HG03139 (cell line): Measurements from ENCODE around the gene AGA.

Experiments used
- ATAC-seq: cut with Tn5 transposase; IDR thresholded peaks from one replicate; pipeline ENCODE4 v1.9.1; 2021; ENCODE audit not compliant: unreplicated experiment

The AGA gene

GRCh38 chr4:177447417-177448004 lies 5.3 kb upstream of the AGA start:
- ATAC-seq, result no peak

- no peak for ATAC-seq
Observed at GRCh38 chr4:177446586-177446985, 4.3 kb upstream of the AGA start.

GRCh38 chr4:177444911-177445736 lies 2.9 kb upstream of the AGA start:
- no peak for ATAC-seq

- ATAC-seq, result peak; percentile 30
Observed at GRCh38 chr4:177441061-177441802, 1.0 kb downstream of the AGA start.

GRCh38 chr4:177436456-177436855 lies 5.8 kb downstream of the AGA start:
- ATAC-seq, result no peak

GRCh38 chr4:177434667-177435066 lies 7.6 kb downstream of the AGA start:
- no peak for ATAC-seq

- no peak for ATAC-seq
Observed at GRCh38 chr4:177427192-177427591, 15.0 kb downstream of the AGA start.

GRCh38 chr4:177419434-177419833 lies 22.8 kb downstream of the AGA start:
- ATAC-seq, result no peak

GRCh38 chr4:177413656-177414055 lies 28.6 kb downstream of the AGA start:
- no peak for ATAC-seq

GRCh38 chr4:177413076-177413475 lies 29.2 kb downstream of the AGA start:
- ATAC-seq, result no peak

GRCh38 chr4:177411996-177412395 lies 30.2 kb downstream of the AGA start:
- no peak for ATAC-seq

GRCh38 chr4:177410566-177410965 lies 31.7 kb downstream of the AGA start:
- no peak for ATAC-seq

GRCh38 chr4:177408023-177408422 lies 34.2 kb downstream of the AGA start:
- ATAC-seq, result no peak

GRCh38 chr4:177405508-177405907 lies 36.7 kb downstream of the AGA start:
- ATAC-seq, result no peak

- no peak for ATAC-seq
Observed at GRCh38 chr4:177404986-177405385, 37.3 kb downstream of the AGA start.

GRCh38 chr4:177404342-177404741 lies 37.9 kb downstream of the AGA start:
- no peak for ATAC-seq

GRCh38 chr4:177403746-177404145 lies 38.5 kb downstream of the AGA start:
- ATAC-seq, result no peak

- no peak for ATAC-seq
Observed at GRCh38 chr4:177401658-177402273, 40.5 kb downstream of the AGA start.

GRCh38 chr4:177400030-177400429 lies 42.2 kb downstream of the AGA start:
- ATAC-seq, result no peak

GRCh38 chr4:177396352-177396751 lies 45.9 kb downstream of the AGA start:
- no peak for ATAC-seq

GRCh38 chr4:177393236-177393635 lies 49.0 kb downstream of the AGA start:
- ATAC-seq, result peak; percentile 67

GRCh38 chr4:177391953-177392352 lies 50.3 kb downstream of the AGA start:
- ATAC-seq, result no peak
